H9 (cell line): ENCODE results near the gene ARVCF. TPM values are rescaled to one million over a fixed set of nuclear protein-coding genes. Genes with fewer than 3 reads are reported as not detected.

Source experiments
- DNase-seq: peaks from one replicate; pipeline ENCODE4 v3.0.0-alpha.2; 2017
- H2AFZ ChIP-seq: one replicate; pipeline ENCODE4 v1.6.1; 2013; ENCODE audit warnings: mild to moderate bottlenecking, low read length, control low read depth, moderate library complexity
- H2AK5ac ChIP-seq: 2 replicates; pipeline ENCODE4 v1.6.1; 2013; ENCODE audit warnings: low read length, control low read depth, mixed read lengths; ENCODE audit not compliant: insufficient read length
- H2BK120ac ChIP-seq: one replicate; pipeline ENCODE4 v1.6.1; 2013; ENCODE audit warnings: low read depth, mild to moderate bottlenecking, low read length, control low read depth, inconsistent platforms; ENCODE audit not compliant: poor library complexity, severe bottlenecking
- H2BK12ac ChIP-seq: 2 replicates; pipeline ENCODE4 v1.6.1; 2013; ENCODE audit warnings: low read length, control low read depth, mixed read lengths, low read depth; ENCODE audit not compliant: insufficient read length
- H2BK15ac ChIP-seq: 2 replicates; pipeline ENCODE4 v1.6.1; 2013; ENCODE audit warnings: low read depth, low read length, control low read depth
- H2BK20ac ChIP-seq: one replicate; pipeline ENCODE4 v1.6.1; 2013; ENCODE audit warnings: low read depth, mild to moderate bottlenecking, low read length, control low read depth, inconsistent platforms; ENCODE audit not compliant: poor library complexity, severe bottlenecking
- H2BK5ac ChIP-seq: 2 replicates; pipeline ENCODE4 v1.6.1; 2013; ENCODE audit warnings: low read length, control low read depth, mixed read lengths; ENCODE audit not compliant: insufficient read length
- H3K14ac ChIP-seq: 2 replicates; pipeline ENCODE4 v1.6.1; 2013; ENCODE audit warnings: low read length, control low read depth; ENCODE audit not compliant: insufficient read depth
- H3K18ac ChIP-seq: 2 replicates; pipeline ENCODE4 v1.6.1; 2013; ENCODE audit warnings: low read depth, mild to moderate bottlenecking, mixed read lengths, low read length, control low read depth; ENCODE audit not compliant: insufficient read length
- H3K23ac ChIP-seq: 2 replicates; pipeline ENCODE4 v1.6.1; 2013; ENCODE audit warnings: low read length, control low read depth, mixed read lengths, low read depth; ENCODE audit not compliant: insufficient read length
- H3K23me2 ChIP-seq: 2 replicates; pipeline ENCODE4 v1.6.1; 2013; ENCODE audit warnings: low read depth, mild to moderate bottlenecking, mixed read lengths, low read length, control low read depth; ENCODE audit not compliant: insufficient read length, poor library complexity, severe bottlenecking
- H3K27ac ChIP-seq: 2 replicates; pipeline ENCODE4 v1.5.1; 2013; ENCODE audit warnings: low read length, control low read depth, mixed read lengths, low read depth; ENCODE audit not compliant: insufficient read length
- H3K27me3 ChIP-seq: 2 replicates; pipeline ENCODE4 v1.6.1; 2013; ENCODE audit warnings: low read length, control low read depth, inconsistent platforms; ENCODE audit not compliant: insufficient read depth
- H3K4ac ChIP-seq: 2 replicates; pipeline ENCODE4 v1.6.1; 2013; ENCODE audit warnings: low read depth, mild to moderate bottlenecking, control low read depth, inconsistent platforms, low read length, moderate library complexity
- H3K4me1 ChIP-seq: 2 replicates; pipeline ENCODE4 v1.6.1; 2013; ENCODE audit warnings: low read length, control low read depth, inconsistent platforms; ENCODE audit not compliant: insufficient read depth
- H3K4me2 ChIP-seq: 2 replicates; pipeline ENCODE4 v1.6.1; 2013; ENCODE audit warnings: low read length, control low read depth, mixed read lengths; ENCODE audit not compliant: insufficient read length, insufficient read depth
- H3K56ac ChIP-seq: 2 replicates; pipeline ENCODE4 v1.6.1; 2013; ENCODE audit warnings: low read depth, mild to moderate bottlenecking, mixed read lengths, low read length, control low read depth; ENCODE audit not compliant: insufficient read length
- H3K79me1 ChIP-seq: 2 replicates; pipeline ENCODE4 v1.6.1; 2013; ENCODE audit warnings: low read depth, mild to moderate bottlenecking, moderate library complexity, low read length, control low read depth, inconsistent platforms; ENCODE audit not compliant: insufficient read depth, poor library complexity, severe bottlenecking
- H3K79me2 ChIP-seq: 2 replicates; pipeline ENCODE4 v1.6.1; 2013; ENCODE audit warnings: low read length, control low read depth, inconsistent platforms; ENCODE audit not compliant: insufficient read depth
- H3K9ac ChIP-seq: 2 replicates; pipeline ENCODE4 v1.6.1; 2013; ENCODE audit warnings: low read length, control low read depth, mixed read lengths; ENCODE audit not compliant: insufficient read length; ENCODE audit errors: extremely low read depth
- H3K9me3 ChIP-seq: one replicate; pipeline ENCODE4 v1.6.1; 2013; ENCODE audit warnings: low read depth, low read length, inconsistent platforms; ENCODE audit not compliant: control insufficient read depth
- H3T11ph ChIP-seq: one replicate; pipeline ENCODE4 v1.6.1; 2013; ENCODE audit warnings: mild to moderate bottlenecking, low read length, control low read depth, inconsistent platforms
- H4K20me1 ChIP-seq: one replicate; pipeline ENCODE4 v1.6.1; 2013; ENCODE audit not compliant: control insufficient read depth, insufficient read length, insufficient read depth
- H4K5ac ChIP-seq: 2 replicates; pipeline ENCODE4 v1.6.1; 2013; ENCODE audit warnings: low read depth, mild to moderate bottlenecking, mixed read lengths, low read length, control low read depth; ENCODE audit not compliant: insufficient read length
- H4K8ac ChIP-seq: replicated peaks from 2 replicates; pipeline ENCODE4 v1.6.1; 2013; ENCODE audit warnings: low read length, control low read depth, mixed read lengths, low read depth; ENCODE audit not compliant: insufficient read length
- H4K91ac ChIP-seq: 2 replicates; pipeline ENCODE4 v1.6.1; 2013; ENCODE audit warnings: low read depth, mild to moderate bottlenecking, moderate library complexity, mixed read lengths, low read length, control low read depth; ENCODE audit not compliant: insufficient read length
- H3K27ac Mint-ChIP-seq, 3 experiments: 2 replicates in 2 of 3; 3 replicates in 1 of 3; pipeline ENCODE4 v1.8.0; 2020 to 2021; ENCODE audit warnings: mixed read lengths in 3 of 3, mild to moderate bottlenecking in 1 of 3, moderate library complexity in 1 of 3
- H3K27me3 Mint-ChIP-seq: 2 replicates; pipeline ENCODE4 v1.8.0; 2021; ENCODE audit warnings: low read depth, mild to moderate bottlenecking, moderate library complexity, mixed read lengths
- H3K36me3 Mint-ChIP-seq, 3 experiments: 2 replicates in 2 of 3; 3 replicates in 1 of 3; pipeline ENCODE4 v1.8.0; 2020 to 2021; ENCODE audit warnings: low read depth in 3 of 3, mixed read lengths in 3 of 3; ENCODE audit not compliant: insufficient read depth in 1 of 3
- H3K4me1 Mint-ChIP-seq, 2 experiments: 2 replicates each; pipeline ENCODE4 v1.8.0; 2020; ENCODE audit warnings: mixed read lengths in 2 of 2
- H3K4me3 Mint-ChIP-seq, 2 experiments: 2 replicates in 1 of 2; 3 replicates in 1 of 2; pipeline ENCODE4 v1.8.0; 2020 to 2021; ENCODE audit warnings: mild to moderate bottlenecking in 2 of 2, mixed read lengths in 2 of 2, moderate library complexity in 1 of 2
- H3K9me3 Mint-ChIP-seq, 2 experiments: 2 replicates in 1 of 2; 3 replicates in 1 of 2; pipeline ENCODE4 v1.8.0; 2020; ENCODE audit warnings: mild to moderate bottlenecking in 2 of 2, mixed read lengths in 2 of 2, moderate library complexity in 1 of 2
- CTCF ChIP-seq: fragments of 200-600 bp; sonication (generic); conservative IDR thresholded peaks from 3 replicates; pipeline ENCODE4 v1.8.0; 2021; ENCODE audit warnings: antibody characterized with exemption, mild to moderate bottlenecking
- WGBS: extraction: QIAGEN DNeasy Blood & Tissue Kit; methylation state at CpG from one replicate; pipeline ENCODE4 v1.1.7; 2013; ENCODE audit warnings: missing lambda C conversion rate, low lambda C conversion rate, mixed read lengths; ENCODE audit not compliant: insufficient read length; ENCODE audit errors: extremely low coverage; 5-methylcytosine and 5-hydroxymethylcytosine counted together
- total RNA-seq: library from RNA; stranded (reverse); gene quantifications from 2 replicates; pipeline ENCODE4 v1.2.1, GENCODE V29; 2021

The ARVCF gene
- total RNA-seq, 1 experiment from 2014 or later: 40.7 TPM

DNA sequence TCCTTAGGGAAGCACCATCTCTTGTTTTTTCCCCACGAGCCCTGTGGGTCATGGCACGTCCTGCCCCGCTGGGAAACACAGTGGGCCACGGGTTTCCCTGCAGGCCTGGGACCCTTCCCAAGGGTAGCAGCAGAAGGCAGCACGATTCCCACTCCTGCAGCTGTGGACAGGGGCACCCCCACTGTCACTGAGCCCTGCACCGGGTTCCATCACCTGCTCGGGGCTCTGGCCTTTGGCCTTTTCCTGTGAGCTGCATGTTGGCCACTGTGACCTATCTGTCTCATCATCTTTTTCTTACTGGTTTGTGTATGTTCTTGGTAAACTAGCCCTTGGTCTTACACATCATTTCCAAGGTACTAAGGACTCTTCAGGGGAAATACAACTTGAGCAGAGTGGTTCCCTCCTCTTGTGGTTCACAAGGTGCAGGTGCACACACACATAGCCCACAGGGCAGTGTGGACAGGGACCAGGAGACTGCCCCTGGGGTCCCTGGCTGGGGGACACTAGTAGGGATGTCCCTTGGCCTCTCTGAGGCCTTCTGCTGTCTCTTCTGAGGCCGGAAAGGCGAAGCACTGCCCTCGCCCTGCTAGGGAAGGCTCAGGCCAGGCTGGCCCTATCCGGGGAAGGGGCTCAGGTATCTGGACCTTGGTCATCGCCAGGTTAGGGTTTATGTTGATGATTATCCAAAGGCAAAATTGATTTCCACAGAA, 56.0 kb downstream of the ARVCF start:
- Histone ChIP-seq H3T11ph (no peak overlapping the region), H3K79me2 (no peaks in the 10 kb centered on the region), H3K9ac (no peak overlapping the region), H2AFZ (no peak overlapping the region), H2BK5ac (no peak overlapping the region), H3K27me3 (no peaks in the 10 kb centered on the region), H3K56ac (no peak overlapping the region), H3K18ac (no peak overlapping the region), H3K4me2 (no peak overlapping the region), H2BK12ac (no peak overlapping the region), H2BK120ac (no peak overlapping the region), H4K20me1 (no peaks in the 10 kb centered on the region), H2BK15ac (no peak overlapping the region), H3K79me1 (no peaks in the 10 kb centered on the region), H3K9me3 (no peaks in the 10 kb centered on the region), H3K23ac (no peak overlapping the region), H2BK20ac (no peak overlapping the region), H4K91ac (no peak overlapping the region), H3K4ac (no peak overlapping the region), H3K27ac (no peak overlapping the region), H3K14ac (no peak overlapping the region), H4K5ac (no peak overlapping the region), H3K4me1 (peaks cover 2% of the 10 kb centered on the region; the same call in 1 of the 2 replicates), H3K23me2 (no peaks in the 10 kb centered on the region), H4K8ac (no peak overlapping the region), H2AK5ac (no peak overlapping the region)
- TF ChIP-seq CTCF: no peak
- 0 out of 7 replicates have a peak overlapping the region, but pooled peaks of 1 of the 3 experiments have one; percentile 33 for H3K27ac Mint-ChIP-seq
- no peak overlapping the region; a peak in 1 of 5 replicates for H3K4me3 Mint-ChIP-seq
- DNase-seq: no peak
- H3K27me3 Mint-ChIP-seq: no peaks in the 10 kb centered on the region; the same call in 1 of the 2 replicates
- H3K9me3 Mint-ChIP-seq: no peaks in the 10 kb centered on the region; a peak in 1 of 5 replicates
- peaks cover 18 to 30% of the 10 kb centered on the region in 2 experiments for H3K4me1 Mint-ChIP-seq
- WGBS: no CpG with 5 or more reads among the region's 12 CpGs
- peaks cover 0 to 6% (median 5%) of the 10 kb centered on the region in 3 experiments; a peak in 3 of 7 replicates for H3K36me3 Mint-ChIP-seq
